Measurements from ENCODE around the gene ALDH1L2.
"Not testable (repeated sequence)": the region's sequence is repeated elsewhere in the genome, so short reads cannot be mapped to it uniquely, and the experiment has no call there.

- TF ChIP-seq CTCF (IDR thresholded peaks at IDR 0.05; ENCODE audit: insufficient read depth, low read depth, low read length); EZH2 (IDR thresholded peaks at IDR 0.05; ENCODE audit: insufficient read depth, low read length): not testable (repeated sequence)
Measured at GRCh38 chr12:105095338-105095737, 11.1 kb upstream of the ALDH1L2 start.

Data from astrocyte (in vitro differentiated cells and primary cell).